ENCODE measurements around the gene GMPR. TPM values are rescaled to one million over a fixed set of nuclear protein-coding genes. Genes with fewer than 3 reads are reported as not detected.

GMPR gene
- total RNA-seq, 6 donors from 2014 or later: 10.5 to 25.6 (median 16.4) TPM

DNA sequence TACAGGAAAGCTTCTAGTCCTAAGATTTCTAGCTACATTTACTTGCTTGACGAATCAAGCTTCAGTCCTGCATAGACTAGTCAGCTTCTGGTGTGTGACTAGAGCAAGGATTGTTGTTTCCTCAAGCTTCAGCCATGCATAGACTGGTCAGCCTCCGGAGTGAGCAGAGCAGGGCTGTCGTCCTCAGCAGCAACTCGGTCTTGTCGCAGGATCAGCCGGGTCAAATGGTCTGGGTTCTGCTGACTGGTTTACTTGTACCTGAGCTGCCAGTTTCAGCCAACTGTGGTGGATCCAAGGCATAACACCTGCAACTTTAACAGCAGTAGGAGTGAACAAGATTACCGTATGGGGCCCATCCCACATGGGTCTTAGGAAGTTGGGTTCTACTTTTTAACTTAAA, 10.8 kb upstream of the GMPR start:
- DNase-seq (no peak), ATAC-seq (ENCODE audit: low FRiP score in 2 of 2) (no peak)
- Histone ChIP-seq H3K9me3 (no peaks in the 10 kb centered on the region), H3K4me3 (no peak overlapping the region), H3K36me3 (no peaks in the 10 kb centered on the region), H3K4me1 (peaks cover 0 to 8% (median 4%) of the 10 kb centered on the region in 4 donors), H3K27ac (no peak overlapping the region), H3K27me3 (no peaks in the 10 kb centered on the region)
- WGBS, 2 donors: 79 to 94% methylated on average over 4 to 7 of the region's 7 CpGs
- TF ChIP-seq EP300 (IDR thresholded peaks at IDR 0.05) (no peak), POLR2AphosphoS5 (IDR thresholded peaks at IDR 0.05) (no peak), POLR2A (IDR thresholded peaks at IDR 0.05) (no peak)
- TF ChIP-seq, protein P1, sequence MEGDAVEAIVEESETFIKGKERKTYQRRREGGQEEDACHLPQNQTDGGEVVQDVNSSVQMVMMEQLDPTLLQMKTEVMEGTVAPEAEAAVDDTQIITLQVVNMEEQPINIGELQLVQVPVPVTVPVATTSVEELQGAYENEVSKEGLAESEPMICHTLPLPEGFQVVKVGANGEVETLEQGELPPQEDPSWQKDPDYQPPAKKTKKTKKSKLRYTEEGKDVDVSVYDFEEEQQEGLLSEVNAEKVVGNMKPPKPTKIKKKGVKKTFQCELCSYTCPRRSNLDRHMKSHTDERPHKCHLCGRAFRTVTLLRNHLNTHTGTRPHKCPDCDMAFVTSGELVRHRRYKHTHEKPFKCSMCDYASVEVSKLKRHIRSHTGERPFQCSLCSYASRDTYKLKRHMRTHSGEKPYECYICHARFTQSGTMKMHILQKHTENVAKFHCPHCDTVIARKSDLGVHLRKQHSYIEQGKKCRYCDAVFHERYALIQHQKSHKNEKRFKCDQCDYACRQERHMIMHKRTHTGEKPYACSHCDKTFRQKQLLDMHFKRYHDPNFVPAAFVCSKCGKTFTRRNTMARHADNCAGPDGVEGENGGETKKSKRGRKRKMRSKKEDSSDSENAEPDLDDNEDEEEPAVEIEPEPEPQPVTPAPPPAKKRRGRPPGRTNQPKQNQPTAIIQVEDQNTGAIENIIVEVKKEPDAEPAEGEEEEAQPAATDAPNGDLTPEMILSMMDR (IDR thresholded peaks at IDR 0.05): no peak

DNA sequence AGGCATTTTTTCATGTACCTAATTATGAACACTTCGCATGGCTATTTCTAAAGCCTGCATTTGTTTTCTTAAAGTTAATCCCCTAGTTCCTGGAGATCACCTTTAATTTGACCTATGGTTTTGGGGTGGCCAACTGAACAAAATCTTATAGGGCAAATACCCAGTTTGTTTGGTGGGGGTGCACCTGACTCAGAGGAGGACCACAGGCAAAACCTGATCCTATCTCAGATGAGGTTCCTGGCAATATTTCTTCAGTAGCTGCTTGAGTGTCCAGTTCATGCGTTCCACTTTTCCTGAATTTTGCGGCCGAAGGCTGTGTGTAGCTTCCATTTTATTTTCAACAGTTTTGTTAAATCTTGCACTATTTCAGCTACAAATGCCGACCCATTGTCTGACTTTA, 10.3 kb upstream of the GMPR start:
- WGBS, 2 donors: 93 to 94% methylated on average over 5 of the region's 5 CpGs
- no peaks in the 10 kb centered on the region for H3K36me3 ChIP-seq
- TF ChIP-seq EP300 (IDR thresholded peaks at IDR 0.05) (no peak), POLR2A (IDR thresholded peaks at IDR 0.05) (no peak), POLR2AphosphoS5 (IDR thresholded peaks at IDR 0.05) (no peak)
- TF ChIP-seq, protein P1 (IDR thresholded peaks at IDR 0.05): no peak
- no peaks in the 10 kb centered on the region for H3K9me3 ChIP-seq
- H3K4me3 ChIP-seq: no peak overlapping the region
- DNase-seq (no peak), ATAC-seq (ENCODE audit: low FRiP score in 2 of 2) (no peak)
- no peaks in the 10 kb centered on the region for H3K27me3 ChIP-seq
- peaks cover 0 to 8% (median 4%) of the 10 kb centered on the region in 4 donors for H3K4me1 ChIP-seq
- no peak overlapping the region for H3K27ac ChIP-seq

DNA sequence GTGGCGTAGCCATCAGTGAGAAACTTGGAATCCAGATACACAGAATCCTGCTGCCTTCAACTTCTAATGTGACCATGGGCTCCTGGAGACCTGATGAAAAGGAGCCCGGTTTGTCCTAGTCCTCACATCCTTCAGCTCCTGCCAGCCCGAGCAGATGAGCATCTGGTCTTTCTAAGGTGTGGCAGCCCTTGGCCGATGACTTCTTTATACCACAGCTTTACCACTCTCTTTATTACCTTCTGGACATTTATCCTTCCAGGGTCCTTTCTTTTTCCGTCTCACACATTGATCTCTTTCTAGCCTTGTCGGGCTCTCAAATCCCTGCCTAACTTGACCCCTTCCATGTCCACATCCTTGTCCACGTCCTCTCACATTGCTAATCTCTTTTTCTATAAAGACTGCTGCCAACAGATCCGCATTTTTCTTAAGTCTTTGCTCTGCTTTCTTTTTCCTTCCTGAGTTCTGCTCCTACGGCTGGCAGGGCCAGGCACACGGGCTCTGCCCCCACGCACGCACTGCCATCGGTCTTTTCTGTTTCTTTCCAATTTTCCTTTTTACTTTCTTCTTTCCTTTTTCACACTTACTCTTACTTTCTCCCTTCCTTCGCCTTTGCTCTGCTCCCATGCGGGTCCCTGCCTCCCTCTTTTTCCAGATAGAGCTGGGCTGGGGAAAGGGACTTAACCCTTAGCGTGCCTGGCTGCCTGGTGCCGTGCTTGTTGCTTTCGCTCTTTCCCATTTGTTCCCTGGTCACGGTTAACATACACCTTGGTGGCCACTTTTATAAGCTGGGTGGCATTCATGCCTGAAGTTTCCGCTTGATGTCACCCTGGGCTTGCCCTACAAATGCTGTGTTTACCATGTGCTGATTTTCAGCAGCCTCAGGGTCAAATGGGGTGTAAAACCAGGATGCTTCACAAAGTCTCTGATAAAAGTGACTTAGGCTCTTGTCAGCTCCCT, 9.4 kb upstream of the GMPR start:
- ATAC-seq (ENCODE audit: low FRiP score in 2 of 2) (peak in 1 of 2 donors; percentile 45), DNase-seq (peak in 1 of 2 donors; percentile 20)
- H3K4me3 ChIP-seq: peak overlapping the region in 1 of 4 donors; percentile 17
- H3K27me3 ChIP-seq: no peaks in the 10 kb centered on the region
- H3K4me1 ChIP-seq: peaks cover 0 to 8% (median 4%) of the 10 kb centered on the region in 4 donors
- 54 to 64% methylated on average over 19 to 20 of the region's 20 CpGs for WGBS, 2 donors
- TF ChIP-seq, protein P1 (IDR thresholded peaks at IDR 0.05): no peak
- TF ChIP-seq POLR2AphosphoS5 (IDR thresholded peaks at IDR 0.05): no peak
- TF ChIP-seq EP300 (IDR thresholded peaks at IDR 0.05): no peak
- TF ChIP-seq POLR2A (IDR thresholded peaks at IDR 0.05): no peak
- no peaks in the 10 kb centered on the region for H3K36me3 ChIP-seq
- H3K27ac ChIP-seq: no peak overlapping the region
- no peaks in the 10 kb centered on the region for H3K9me3 ChIP-seq

DNA sequence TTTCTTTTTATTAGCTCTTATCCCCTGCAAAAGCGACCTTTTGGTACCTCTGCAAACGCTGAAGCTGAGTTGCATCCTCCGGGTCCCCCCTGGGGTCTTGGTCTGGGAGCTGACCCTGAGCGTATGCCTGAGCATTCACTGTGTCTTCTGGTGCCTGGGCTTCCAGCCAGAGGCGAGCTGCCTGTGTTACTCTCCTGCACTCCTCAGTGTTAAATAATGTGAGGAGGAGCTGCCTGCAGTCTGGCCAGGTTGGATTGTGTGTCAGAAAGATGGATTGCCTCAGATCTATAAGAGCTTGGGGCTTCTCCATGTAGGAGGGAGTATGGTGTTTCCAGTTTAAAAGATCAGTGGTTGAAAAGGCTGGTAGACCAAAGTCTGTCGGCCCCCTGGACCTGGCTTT, 8.7 kb upstream of the GMPR start:
- no peak for DNase-seq
- Histone ChIP-seq H3K4me3 (no peak overlapping the region), H3K4me1 (peaks cover 0 to 8% (median 4%) of the 10 kb centered on the region in 4 donors), H3K9me3 (no peaks in the 10 kb centered on the region), H3K27ac (no peak overlapping the region), H3K36me3 (no peaks in the 10 kb centered on the region), H3K27me3 (no peaks in the 10 kb centered on the region)
- WGBS, 2 donors: 56 to 75% methylated on average over 5 to 6 of the region's 6 CpGs
- TF ChIP-seq EP300 (IDR thresholded peaks at IDR 0.05) (no peak), POLR2AphosphoS5 (IDR thresholded peaks at IDR 0.05) (no peak), POLR2A (IDR thresholded peaks at IDR 0.05) (no peak)
- TF ChIP-seq, protein P1 (IDR thresholded peaks at IDR 0.05): no peak
- ATAC-seq (ENCODE audit: low FRiP score in 2 of 2): peak in 1 of 2 donors; percentile 50

Data from upper lobe of left lung (tissue), 6 donors.